Stimulated activated CD4-positive, alpha-beta T cell treated with anti-CD3 and anti-CD28 coated beads, Interleukin-12 subunit alpha, Interleukin-12 subunit beta, amount 100 ng/mL, for 4 hours (primary cell): ENCODE measurements around the gene BACE1.

Experiments
- DNase-seq: peaks from one replicate; pipeline ENCODE4 v3.0.0-alpha.2; 2020

Gene BACE1

GRCh38 chr11:117305145-117305544 is 10.9 kb downstream of the BACE1 start:
- no peak for DNase-seq

GRCh38 chr11:117303646-117304315 is 12.3 kb downstream of the BACE1 start:
- DNase-seq, result no peak

- DNase-seq, result no peak
Observed at GRCh38 chr11:117303101-117303500, 13.0 kb downstream of the BACE1 start.

GRCh38 chr11:117302228-117302627 is 13.8 kb downstream of the BACE1 start:
- no peak for DNase-seq

GRCh38 chr11:117300773-117301172 is 15.3 kb downstream of the BACE1 start:
- no peak for DNase-seq

- no peak for DNase-seq
Observed at GRCh38 chr11:117300283-117300663, 15.8 kb downstream of the BACE1 start.

GRCh38 chr11:117299351-117300282 is 16.4 kb downstream of the BACE1 start:
- DNase-seq, result no peak

GRCh38 chr11:117298195-117298594 is 17.9 kb downstream of the BACE1 start:
- DNase-seq, result no peak

GRCh38 chr11:117296881-117297280 is 19.2 kb downstream of the BACE1 start:
- no peak for DNase-seq

GRCh38 chr11:117295438-117296137 is 20.5 kb downstream of the BACE1 start:
- DNase-seq, result no peak

GRCh38 chr11:117292616-117293015 is 23.4 kb downstream of the BACE1 start:
- no peak for DNase-seq

- no peak for DNase-seq
Observed at GRCh38 chr11:117290809-117291396, 25.2 kb downstream of the BACE1 start, which contains the start of gene BACE1-AS. BACE1-AS (plus strand) TSS chr11:117291346.

- DNase-seq, result no peak
Observed at GRCh38 chr11:117289795-117290194, 26.3 kb downstream of the BACE1 start.

- DNase-seq, result no peak
Observed at GRCh38 chr11:117287668-117288067, 28.4 kb downstream of the BACE1 start.

GRCh38 chr11:117286588-117286987 is 29.5 kb downstream of the BACE1 start:
- DNase-seq, result no peak

GRCh38 chr11:117284053-117284452 is 32.0 kb downstream of the BACE1 start:
- DNase-seq, result no peak

- no peak for DNase-seq
Observed at GRCh38 chr11:117282956-117283355, 33.1 kb downstream of the BACE1 start.

GRCh38 chr11:117281869-117282268 is 34.2 kb downstream of the BACE1 start:
- DNase-seq, result no peak

GRCh38 chr11:117281159-117281558 is 34.9 kb downstream of the BACE1 start:
- no peak for DNase-seq

- DNase-seq, result no peak
Observed at GRCh38 chr11:117279711-117280376, 36.2 kb downstream of the BACE1 start.

- no peak for DNase-seq
Observed at GRCh38 chr11:117278347-117278746, 37.7 kb downstream of the BACE1 start.

- no peak for DNase-seq
Observed at GRCh38 chr11:117273550-117274289, 42.3 kb downstream of the BACE1 start.
